Progenitor cell of endocrine pancreas (in vitro differentiated cells): ENCODE results near the gene GUSB. TPM values are rescaled to one million over a fixed set of nuclear protein-coding genes. Genes with fewer than 3 reads are reported as not detected.

Experiments used
- DNase-seq: peaks from one replicate; pipeline ENCODE4 v3.0.0; 2021; ENCODE audit warnings: low spot score; ENCODE audit not compliant: unreplicated experiment
- H3K27ac Mint-ChIP-seq: 2 replicates; pipeline ENCODE4 v1.8.0; 2021; ENCODE audit warnings: mild to moderate bottlenecking, moderate library complexity, mixed read lengths
- H3K27me3 Mint-ChIP-seq: 2 replicates; pipeline ENCODE4 v1.8.0; 2021; ENCODE audit warnings: mixed read lengths
- H3K36me3 Mint-ChIP-seq: 2 replicates; pipeline ENCODE4 v1.8.0; 2022; ENCODE audit warnings: mixed read lengths; ENCODE audit not compliant: insufficient read depth
- H3K4me1 Mint-ChIP-seq: 2 replicates; pipeline ENCODE4 v1.8.0; 2021; ENCODE audit warnings: low read depth, mixed read lengths
- H3K4me3 Mint-ChIP-seq: 2 replicates; pipeline ENCODE4 v1.8.0; 2021; ENCODE audit warnings: low read depth, mild to moderate bottlenecking, moderate library complexity, mixed read lengths
- H3K9me3 Mint-ChIP-seq: 2 replicates; pipeline ENCODE4 v1.8.0; 2021; ENCODE audit warnings: low read depth, mixed read lengths
- CTCF ChIP-seq: fragments of 200-600 bp; sonication (generic); IDR thresholded peaks from one replicate; pipeline ENCODE4 v1.5.0; 2021; ENCODE audit warnings: antibody characterized with exemption, mild to moderate bottlenecking; ENCODE audit not compliant: unreplicated experiment
- total RNA-seq: library from RNA; stranded (reverse); gene quantifications from 2 replicates; pipeline ENCODE4 v1.2.1, GENCODE V29; 2021

GUSB gene
- total RNA-seq, 1 donor from 2014 or later, result 53.9 TPM

DNA sequence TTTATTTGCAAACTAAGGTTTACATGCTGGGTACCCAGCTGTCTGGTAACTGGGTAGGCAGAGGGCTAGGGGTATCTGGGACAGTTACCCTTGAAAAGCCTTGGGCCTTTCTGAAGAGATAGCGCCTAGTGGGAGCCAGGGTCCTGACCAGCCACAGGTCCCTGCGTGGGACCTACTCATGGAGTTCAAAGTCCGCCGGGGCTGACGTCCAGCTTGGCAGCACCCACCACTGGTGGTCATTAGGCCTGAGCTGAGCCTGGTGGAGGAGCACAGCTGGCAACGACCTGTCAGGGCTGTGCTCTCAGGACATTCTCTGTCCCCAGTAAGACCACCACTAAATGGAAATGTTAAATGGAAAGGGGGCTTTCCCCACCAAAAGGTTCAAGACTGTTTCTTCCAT, 20.0 kb downstream of the GUSB start:
- no peaks in the 10 kb centered on the region for H3K9me3 Mint-ChIP-seq
- no peak for TF ChIP-seq CTCF
- DNase-seq, result no peak
- H3K27ac Mint-ChIP-seq, result no peak overlapping the region
- no peaks in the 10 kb centered on the region for H3K4me1 Mint-ChIP-seq
- H3K27me3 Mint-ChIP-seq, result no peaks in the 10 kb centered on the region
- H3K4me3 Mint-ChIP-seq, result no peak overlapping the region
- H3K36me3 Mint-ChIP-seq, result peaks cover 22% of the 10 kb centered on the region

- no peak for TF ChIP-seq CTCF
- H3K27me3 Mint-ChIP-seq, result no peaks in the 10 kb centered on the region
- no peak overlapping the region for H3K27ac Mint-ChIP-seq
- DNase-seq, result no peak
- peaks cover 17% of the 10 kb centered on the region for H3K36me3 Mint-ChIP-seq
- H3K9me3 Mint-ChIP-seq, result no peaks in the 10 kb centered on the region
- no peak overlapping the region for H3K4me3 Mint-ChIP-seq
- no peaks in the 10 kb centered on the region for H3K4me1 Mint-ChIP-seq
Observed at GRCh38 chr7:65960351-65961074, 21.5 kb downstream of the GUSB start.

DNA sequence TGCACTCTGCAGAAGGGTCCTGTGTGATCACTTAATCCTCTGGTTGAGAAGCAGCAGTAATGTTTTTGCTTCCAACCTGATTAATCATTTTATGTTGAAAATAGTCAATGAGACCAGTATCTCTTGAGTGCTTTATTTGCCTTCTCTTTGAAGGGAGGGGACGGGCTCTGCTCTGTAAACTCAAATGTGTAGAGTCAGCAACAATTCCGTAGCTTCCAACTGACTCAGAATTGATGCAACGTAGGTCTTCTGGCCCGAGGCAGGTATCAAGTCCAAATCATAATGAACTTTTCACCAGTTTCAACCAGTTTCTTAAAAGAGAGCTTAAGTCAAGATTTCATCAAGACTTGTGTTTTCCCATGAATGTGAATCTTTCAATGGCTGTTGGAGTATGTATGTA, 26.3 kb downstream of the GUSB start:
- TF ChIP-seq CTCF, result no peak
- Mint-ChIP-seq H3K27me3 (no peaks in the 10 kb centered on the region), H3K4me3 (no peak overlapping the region), H3K4me1 (peaks cover 2% of the 10 kb centered on the region), H3K9me3 (no peaks in the 10 kb centered on the region), H3K36me3 (peaks cover 13% of the 10 kb centered on the region), H3K27ac (no peak overlapping the region)
- no peak for DNase-seq

GRCh38 chr7:65953890-65954450, 28.0 kb downstream of the GUSB start:
- Mint-ChIP-seq H3K36me3 (peaks cover 10% of the 10 kb centered on the region), H3K4me3 (no peak overlapping the region), H3K27me3 (no peaks in the 10 kb centered on the region), H3K27ac (no peak overlapping the region), H3K9me3 (no peaks in the 10 kb centered on the region), H3K4me1 (peaks cover 2% of the 10 kb centered on the region)
- no peak for DNase-seq
- TF ChIP-seq CTCF, result no peak

- no peaks in the 10 kb centered on the region for H3K9me3 Mint-ChIP-seq
- TF ChIP-seq CTCF, result no peak
- no peaks in the 10 kb centered on the region for H3K27me3 Mint-ChIP-seq
- H3K27ac Mint-ChIP-seq, result no peak overlapping the region
- H3K4me3 Mint-ChIP-seq, result no peak overlapping the region
- H3K4me1 Mint-ChIP-seq, result peaks cover 2% of the 10 kb centered on the region
- H3K36me3 Mint-ChIP-seq, result peaks cover 10% of the 10 kb centered on the region
- DNase-seq, result no peak
Observed at GRCh38 chr7:65953001-65953720, 28.9 kb downstream of the GUSB start.
